Gastrocnemius medialis (tissue), 4 donors: ENCODE data around the gene UBR2. TPM values are rescaled to one million over a fixed set of nuclear protein-coding genes. Genes with fewer than 3 reads are reported as not detected.

Experiments used
- ATAC-seq, 2 donors: fragments of 150-250 bp; one replicate each; pipeline ENCODE4 v1.9.1; 2016
- DNase-seq, 2 donors: peaks; one replicate each; pipeline ENCODE4 v3.0.0-alpha.2; 2019
- H3K27ac ChIP-seq, 4 donors: fragments of 200-600 bp; sonication (generic); 1 replicate in 1 of 4; 2 replicates in 3 of 4; pipeline ENCODE4 v1.5.1; 2016 to 2018; ENCODE audit warnings: mild to moderate bottlenecking in 2 of 4, moderate library complexity in 1 of 4
- H3K27me3 ChIP-seq, 3 donors: fragments of 200-600 bp; sonication (generic) in 2 of 3; 1 replicate in 1 of 3; 2 replicates in 2 of 3; pipeline versions ENCODE4 v1.5.1 to v1.6.0; 2016 to 2019; ENCODE audit warnings: mild to moderate bottlenecking in 1 of 3, moderate library complexity in 1 of 3
- H3K36me3 ChIP-seq, 2 donors: fragments of 200-600 bp; sonication (generic) in 1 of 2; one replicate each; pipeline ENCODE4 v1.5.1; 2017 to 2018
- H3K4me1 ChIP-seq, 2 donors: fragments of 200-600 bp; sonication (generic) in 1 of 2; one replicate each; pipeline ENCODE4 v1.5.1; 2016 to 2017; ENCODE audit warnings: mild to moderate bottlenecking in 2 of 2
- H3K4me3 ChIP-seq, 4 donors: fragments of 200-600 bp; sonication (generic) in 3 of 4; 1 replicate in 1 of 4; 2 replicates in 3 of 4; pipeline ENCODE4 v1.5.1; 2016 to 2019; ENCODE audit warnings: mild to moderate bottlenecking in 2 of 4
- H3K9me3 ChIP-seq, 3 donors: fragments of 200-600 bp; sonication (generic) in 2 of 3; 1 replicate in 1 of 3; 2 replicates in 2 of 3; pipeline ENCODE4 v1.5.1; 2016 to 2019
- POLR2A ChIP-seq, 2 donors: fragments of 450-650 bp; IDR thresholded peaks; one replicate each; pipeline ENCODE4 v1.6.1; 2017; ENCODE audit warnings: antibody characterized with exemption in 2 of 2, mild to moderate bottlenecking in 2 of 2, moderate library complexity in 2 of 2
- in situ Hi-C, 4 donors: fragments of 200-750 bp; cut with MboI; loops; one replicate each; pipeline versions ENCODE4 v1.15.0 to v1.8.0; 2017; ENCODE audit warnings: low sequenced_read_pairs in 4 of 4
- intact Hi-C: fragments of 100-400 bp; cut with DNase I; formaldehyde crosslinking; loops from one replicate; pipeline ENCODE4 v1.15.1; 2023; ENCODE audit warnings: low total_unique reads
- total RNA-seq, 4 donors: library from RNA; depleted of rRNA; stranded (reverse); fragments of >200 nt; gene quantifications; one replicate each; pipeline versions ENCODE4 v1.1.0 to v1.2.3, GENCODE V29; 2016
- TF ChIP-seq, protein P1 (sequence below), 5 experiments: fragments of 450-650 bp in 3 of 5; fragments of 200-600 bp in 2 of 5; sonication (generic) in 2 of 5; IDR thresholded peaks in 4 of 5; conservative IDR thresholded peaks in 1 of 5; 1 replicate in 4 of 5; 2 replicates in 1 of 5; pipeline ENCODE4 v1.5.1; 2016 to 2019; ENCODE audit warnings: antibody characterized with exemption in 5 of 5, mild to moderate bottlenecking in 3 of 5, moderate library complexity in 3 of 5

Gene UBR2
- total RNA-seq, 4 donors from 2014 or later: 40.8 to 46.2 (median 44.7) TPM

- Histone ChIP-seq H3K9me3 (no peaks in the 10 kb centered on the region), H3K27ac (peak overlapping the region; percentile 72 to 86 (median 74)), H3K4me3 (peak overlapping the region in 3 of 4 donors; percentile 9 to 60 (median 55)), H3K4me1 (peaks cover 13 to 27% of the 10 kb centered on the region in 2 donors), H3K27me3 (no peaks in the 10 kb centered on the region), H3K36me3 (no peaks in the 10 kb centered on the region)
- ATAC-seq (no peak), DNase-seq (no peak)
- intact Hi-C loops (loop anchor here (1.0 to 2.0 kb wide), 3 partner anchors 65 to 161 kb away; partner anchors contain the start of genes RPL7L1 and UBR2), in situ Hi-C loops (loop anchor here in 3 of 4 donors (5.0 to 25.0 kb wide), 4 partner anchors 64 to 151 kb away; partner anchors contain the start of gene RPL7L1 (in 1 of the 3))
- TF ChIP-seq, protein P1, sequence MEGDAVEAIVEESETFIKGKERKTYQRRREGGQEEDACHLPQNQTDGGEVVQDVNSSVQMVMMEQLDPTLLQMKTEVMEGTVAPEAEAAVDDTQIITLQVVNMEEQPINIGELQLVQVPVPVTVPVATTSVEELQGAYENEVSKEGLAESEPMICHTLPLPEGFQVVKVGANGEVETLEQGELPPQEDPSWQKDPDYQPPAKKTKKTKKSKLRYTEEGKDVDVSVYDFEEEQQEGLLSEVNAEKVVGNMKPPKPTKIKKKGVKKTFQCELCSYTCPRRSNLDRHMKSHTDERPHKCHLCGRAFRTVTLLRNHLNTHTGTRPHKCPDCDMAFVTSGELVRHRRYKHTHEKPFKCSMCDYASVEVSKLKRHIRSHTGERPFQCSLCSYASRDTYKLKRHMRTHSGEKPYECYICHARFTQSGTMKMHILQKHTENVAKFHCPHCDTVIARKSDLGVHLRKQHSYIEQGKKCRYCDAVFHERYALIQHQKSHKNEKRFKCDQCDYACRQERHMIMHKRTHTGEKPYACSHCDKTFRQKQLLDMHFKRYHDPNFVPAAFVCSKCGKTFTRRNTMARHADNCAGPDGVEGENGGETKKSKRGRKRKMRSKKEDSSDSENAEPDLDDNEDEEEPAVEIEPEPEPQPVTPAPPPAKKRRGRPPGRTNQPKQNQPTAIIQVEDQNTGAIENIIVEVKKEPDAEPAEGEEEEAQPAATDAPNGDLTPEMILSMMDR (IDR thresholded peaks at IDR 0.05 in 4 of 5, conservative IDR thresholded peaks at IDR 0.05 in 1 of 5): no peak
- TF ChIP-seq POLR2A (IDR thresholded peaks at IDR 0.05): no peak
These were observed 162.2 kb downstream of the UBR2 start for GRCh38 chr6:42726026-42726425.

DNA sequence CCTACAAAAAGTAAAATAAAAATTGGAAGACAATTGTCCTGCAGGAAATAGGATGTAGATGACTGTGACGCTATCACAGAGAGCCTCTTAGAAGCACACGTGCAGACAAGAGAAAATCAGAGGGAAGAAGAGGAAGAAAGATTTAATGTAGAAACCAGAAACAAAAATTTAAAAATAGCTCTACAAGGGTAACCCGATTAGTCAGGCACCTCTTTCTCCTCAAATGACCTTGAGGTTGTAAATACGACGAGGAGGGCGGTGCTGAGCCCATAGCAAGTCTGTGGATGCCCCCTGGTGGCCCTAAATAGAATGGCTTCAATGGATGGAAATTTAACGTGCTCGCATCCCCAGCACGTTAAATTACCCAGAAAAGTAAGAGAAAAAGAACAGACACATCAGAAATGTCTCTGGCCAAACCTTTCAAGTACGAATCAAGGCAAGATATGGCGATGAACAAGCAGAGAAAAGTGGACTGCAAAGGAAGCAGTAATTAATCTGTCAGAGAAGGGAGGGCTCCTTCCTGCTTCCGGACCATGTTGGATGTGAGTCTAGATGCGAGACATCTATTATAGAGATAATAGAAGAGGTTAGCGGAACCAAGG is 162.8 kb downstream of the UBR2 start:
- no peaks in the 10 kb centered on the region for H3K27me3 ChIP-seq
- DNase-seq: peak; percentile 79 to 84
- peak; percentile 94 to 98 for ATAC-seq
- intact Hi-C loops: loop anchor here (1.0 to 2.0 kb wide), 3 partner anchors 65 to 162 kb away; partner anchors contain the start of genes RPL7L1 and UBR2
- in situ Hi-C loops: loop anchor here in 3 of 4 donors (5.0 to 25.0 kb wide), 4 partner anchors 64 to 151 kb away; partner anchors contain the start of gene RPL7L1 (in 1 of the 3)
- peaks cover 13 to 27% of the 10 kb centered on the region in 2 donors for H3K4me1 ChIP-seq
- no peaks in the 10 kb centered on the region for H3K9me3 ChIP-seq
- TF ChIP-seq, protein P1 (IDR thresholded peaks at IDR 0.05 in 4 of 5, conservative IDR thresholded peaks at IDR 0.05 in 1 of 5): peak; percentile 90 to 98 (median 95)
- no peak for TF ChIP-seq POLR2A (IDR thresholded peaks at IDR 0.05)
- H3K36me3 ChIP-seq: no peaks in the 10 kb centered on the region
- peak overlapping the region; percentile 55 to 74 (median 60) for H3K4me3 ChIP-seq
- H3K27ac ChIP-seq: peak overlapping the region; percentile 72 to 86 (median 74)

GRCh38 chr6:42727087-42727611 is 163.3 kb downstream of the UBR2 start:
- DNase-seq (peak in 1 of 2 donors; percentile 43), ATAC-seq (peak; percentile 19 to 35)
- intact Hi-C loops: loop anchor here (2.0 kb wide), 2 partner anchors 152 to 162 kb away; partner anchors contain the start of genes RPL7L1 and UBR2
- H3K4me3 ChIP-seq: peak overlapping the region; percentile 55 to 74 (median 60)
- in situ Hi-C loops: loop anchor here in 3 of 4 donors (5.0 to 25.0 kb wide), 4 partner anchors 65 to 150 kb away; partner anchors contain the start of gene RPL7L1 (in 1 of the 3)
- H3K9me3 ChIP-seq: no peaks in the 10 kb centered on the region
- TF ChIP-seq, protein P1 (IDR thresholded peaks at IDR 0.05 in 4 of 5, conservative IDR thresholded peaks at IDR 0.05 in 1 of 5): no peak
- TF ChIP-seq POLR2A (IDR thresholded peaks at IDR 0.05): no peak
- no peaks in the 10 kb centered on the region for H3K27me3 ChIP-seq
- peak overlapping the region; percentile 72 to 86 (median 74) for H3K27ac ChIP-seq
- H3K4me1 ChIP-seq: peaks cover 13 to 27% of the 10 kb centered on the region in 2 donors
- H3K36me3 ChIP-seq: no peaks in the 10 kb centered on the region

DNA sequence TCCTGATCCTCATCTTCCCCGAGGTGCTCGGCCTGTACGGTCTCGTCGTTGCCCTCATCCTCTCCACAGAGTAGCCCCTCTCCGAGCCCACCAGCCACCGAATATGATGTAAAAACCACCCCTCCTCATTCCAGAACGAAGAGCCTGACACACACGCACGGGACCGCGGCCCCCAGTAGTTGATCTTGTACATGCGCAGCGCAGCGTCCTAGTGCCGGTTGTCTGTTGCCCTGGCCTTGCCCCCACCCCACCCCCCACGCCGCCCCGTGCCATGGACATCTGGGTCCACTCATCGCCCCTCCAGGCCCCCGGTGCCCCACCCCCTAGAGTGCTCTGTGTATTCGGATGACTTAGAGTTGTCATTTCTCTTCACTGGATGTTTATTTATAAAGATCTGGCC is 163.8 kb downstream of the UBR2 start:
- Histone ChIP-seq H3K36me3 (no peaks in the 10 kb centered on the region), H3K9me3 (no peaks in the 10 kb centered on the region), H3K4me1 (peaks cover 13 to 27% of the 10 kb centered on the region in 2 donors), H3K27ac (peak overlapping the region in 3 of 4 donors; percentile 72 to 75 (median 74)), H3K4me3 (peak overlapping the region in 3 of 4 donors; percentile 55 to 74 (median 60)), H3K27me3 (no peaks in the 10 kb centered on the region)
- intact Hi-C loops (loop anchor here (2.0 kb wide), 2 partner anchors 151 to 163 kb away; partner anchors contain the start of genes RPL7L1 and UBR2), in situ Hi-C loops (loop anchor here in 3 of 4 donors (5.0 to 25.0 kb wide), 4 partner anchors 65 to 150 kb away; partner anchors contain the start of gene RPL7L1 (in 1 of the 3))
- ATAC-seq (no peak), DNase-seq (no peak)
- TF ChIP-seq, protein P1 (IDR thresholded peaks at IDR 0.05 in 4 of 5, conservative IDR thresholded peaks at IDR 0.05 in 1 of 5): no peak
- no peak for TF ChIP-seq POLR2A (IDR thresholded peaks at IDR 0.05)
